B cell (primary cell): ENCODE results near the gene SAT1. TPM values are rescaled to one million over a fixed set of nuclear protein-coding genes. Genes with fewer than 3 reads are reported as not detected.

Experiments used
- ATAC-seq: fragments of 200-7000 bp; cut with Tn5 transposase; one replicate; pipeline ENCODE4 v1.10.0; 2021; ENCODE audit warnings: low read depth, mild to moderate bottlenecking, moderate number of reproducible peaks, moderate library complexity
- CTCF ChIA-PET: fragments of 350-600 bp; sonication (Branson Sonifier 250); formaldehyde crosslinking; loops from one replicate; lab custom pipeline; 2021; ENCODE audit warnings: antibody characterized with exemption, inconsistent platforms; lab: Charles Lee
- POLR2A ChIA-PET: fragments of 350-600 bp; sonication (Branson Sonifier 250); formaldehyde crosslinking; loops from one replicate; lab custom pipeline; 2021; ENCODE audit warnings: antibody characterized with exemption; lab: Charles Lee
- DNase-seq: peaks from one replicate; pipeline ENCODE4 v3.0.0; 2013
- H2AFZ ChIP-seq: 2 replicates; pipeline ENCODE4 v1.6.1; 2012; ENCODE audit warnings: mild to moderate bottlenecking, low read depth, low read length; ENCODE audit not compliant: insufficient read depth, poor library complexity, severe bottlenecking
- H3K27ac ChIP-seq, 2 donors: 1 replicate in 1 of 2; 2 replicates in 1 of 2; pipeline ENCODE4 v1.5.1; 2012 to 2013; ENCODE audit warnings: low read length in 2 of 2, mild to moderate bottlenecking in 2 of 2, moderate library complexity in 1 of 2
- H3K27me3 ChIP-seq, 4 experiments: fragments of 200-600 bp in 1 of 4; sonication (generic) in 1 of 4; replicated peaks in 1 of 4; 1 replicate in 2 of 4; 2 replicates in 2 of 4; pipeline versions ENCODE4 v1.6.1 to v1.7.0; 2013 to 2016; ENCODE audit warnings: low read length in 3 of 4, mild to moderate bottlenecking in 2 of 4, mixed read lengths in 1 of 4, moderate library complexity in 1 of 4; ENCODE audit not compliant: insufficient read depth in 4 of 4, control insufficient read depth in 3 of 4; ENCODE audit errors: control extremely low read depth in 1 of 4
- H3K36me3 ChIP-seq, 2 experiments: replicated peaks in 1 of 2; 1 replicate in 1 of 2; 2 replicates in 1 of 2; pipeline versions ENCODE4 v1.6.1 to v1.7.1; 2013; ENCODE audit warnings: low read length in 1 of 2; ENCODE audit not compliant: insufficient read depth in 2 of 2, control insufficient read depth in 1 of 2; ENCODE audit errors: control extremely low read depth in 1 of 2, extremely low read depth in 1 of 2
- H3K4me1 ChIP-seq, 2 donors: fragments of 200-600 bp in 1 of 2; sonication (generic) in 1 of 2; 1 replicate in 1 of 2; 2 replicates in 1 of 2; pipeline versions ENCODE4 v1.5.1 to v1.6.1; 2013 to 2017; ENCODE audit warnings: low read length in 2 of 2; ENCODE audit not compliant: control insufficient read depth in 2 of 2, insufficient read depth in 2 of 2
- H3K4me2 ChIP-seq: replicated peaks from 2 replicates; pipeline ENCODE3; 2012; ENCODE audit warnings: mild to moderate bottlenecking, low read depth, low read length; ENCODE audit not compliant: poor library complexity, severe bottlenecking
- H3K4me3 ChIP-seq, 5 experiments: fragments of 200-600 bp in 1 of 5; sonication (generic) in 1 of 5; 1 replicate in 3 of 5; 2 replicates in 2 of 5; pipeline versions ENCODE4 v1.5.1 to v1.7.0; 2011 to 2016; ENCODE audit warnings: low read length in 4 of 5, mild to moderate bottlenecking in 4 of 5, low read depth in 2 of 5, control low read depth in 1 of 5, moderate library complexity in 1 of 5; ENCODE audit not compliant: insufficient read depth in 1 of 5; ENCODE audit errors: control extremely low read depth in 1 of 5, extremely low read depth in 1 of 5
- H3K79me2 ChIP-seq: fragments of 200-600 bp; sonication (generic); one replicate; pipeline ENCODE4 v1.6.0; 2016; ENCODE audit warnings: low read length; ENCODE audit not compliant: control insufficient read depth, insufficient read depth
- H3K9ac ChIP-seq: fragments of 200-600 bp; sonication (generic); 2 replicates; pipeline ENCODE4 v1.6.1; 2017; ENCODE audit warnings: mild to moderate bottlenecking, low read length, moderate library complexity
- H3K9me3 ChIP-seq, 3 donors: one replicate each; pipeline versions ENCODE4 v1.6.1 to v1.7.1; 2013; ENCODE audit warnings: low read length in 2 of 3; ENCODE audit not compliant: control insufficient read depth in 2 of 3, insufficient read depth in 1 of 3; ENCODE audit errors: control extremely low read depth in 1 of 3
- H4K20me1 ChIP-seq: 2 replicates; pipeline ENCODE4 v1.6.0; 2012; ENCODE audit warnings: mild to moderate bottlenecking, low read length; ENCODE audit not compliant: insufficient read depth, control insufficient read depth, poor library complexity, severe bottlenecking
- H3K27ac Mint-ChIP-seq: one replicate; pipeline ENCODE4 v1.8.0; 2021; ENCODE audit warnings: mixed read lengths
- H3K27me3 Mint-ChIP-seq: one replicate; pipeline ENCODE4 v1.8.0; 2021; ENCODE audit warnings: mixed read lengths
- H3K4me1 Mint-ChIP-seq: one replicate; pipeline ENCODE4 v1.8.0; 2021; ENCODE audit warnings: mixed read lengths
- H3K4me3 Mint-ChIP-seq: one replicate; pipeline ENCODE4 v1.8.0; 2021; ENCODE audit warnings: mixed read lengths
- H3K9me3 Mint-ChIP-seq: one replicate; pipeline ENCODE4 v1.8.0; 2022; ENCODE audit warnings: mixed read lengths; ENCODE audit not compliant: insufficient read depth
- EZH2 ChIP-seq: IDR thresholded peaks from 2 replicates; pipeline ENCODE4 v1.6.1; 2012; ENCODE audit warnings: borderline replicate concordance, low read depth, mild to moderate bottlenecking, moderate library complexity, low read length; ENCODE audit not compliant: insufficient read depth, poor library complexity, severe bottlenecking
- WGBS: methylation state at CpG from one replicate; pipeline ENCODE4 v1.1.5; 2013; ENCODE audit warnings: missing lambda C conversion rate; ENCODE audit not compliant: insufficient coverage; 5-methylcytosine and 5-hydroxymethylcytosine counted together
- intact Hi-C: fragments of 100-400 bp; cut with micrococcal nuclease; formaldehyde crosslinking; loops from one replicate; pipeline ENCODE4 v1.10.0; 2022
- polyA plus RNA-seq: library from polyadenylated mRNA; depleted of rRNA; stranded (reverse); fragments of >200 nt; gene quantifications from 2 replicates; pipeline ENCODE4 v1.2.3, GENCODE V29; 2012
- total RNA-seq, 2 donors: library from RNA; stranded (reverse); fragments of 120-200 nt in 1 of 2; gene quantifications; 1 replicate in 1 of 2; 2 replicates in 1 of 2; pipeline versions ENCODE4 v1.2.3 to v1.2.4, GENCODE V29; 2013 to 2022
- TF ChIP-seq, protein P1 (sequence below): fragments of 200-600 bp; IDR thresholded peaks from one replicate; pipeline ENCODE4 v1.8.0; 2022; ENCODE audit warnings: antibody characterized with exemption, mild to moderate bottlenecking

SAT1 gene
- total and polyA plus RNA-seq, 2 donors (not counting 1 experiment from before 2014, with no cell fraction given): 172 to 479 TPM

DNA sequence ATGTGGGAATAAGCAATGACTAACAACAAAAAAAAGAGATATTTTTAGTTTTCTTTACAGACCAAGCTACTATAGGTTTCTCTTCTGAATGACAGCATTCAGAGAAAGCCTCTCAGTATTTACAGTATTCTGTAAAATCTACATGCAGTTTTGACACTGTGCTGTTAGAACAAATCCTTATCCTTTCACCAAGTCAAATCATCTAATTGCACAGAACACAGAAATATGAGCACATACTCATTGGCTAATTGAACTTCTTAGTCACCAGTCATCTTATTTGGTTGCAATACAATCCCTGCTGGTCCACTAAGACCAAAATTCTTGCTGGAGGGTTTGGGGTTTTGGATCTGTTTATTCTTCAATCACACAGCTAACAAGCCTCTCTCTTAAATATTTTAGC lies 45.6 kb upstream of the SAT1 start:
- peaks cover 37% of the 10 kb centered on the region for H3K79me2 ChIP-seq
- intact Hi-C loops: no loop called here
- H3K27ac Mint-ChIP-seq: no peak overlapping the region

DNA sequence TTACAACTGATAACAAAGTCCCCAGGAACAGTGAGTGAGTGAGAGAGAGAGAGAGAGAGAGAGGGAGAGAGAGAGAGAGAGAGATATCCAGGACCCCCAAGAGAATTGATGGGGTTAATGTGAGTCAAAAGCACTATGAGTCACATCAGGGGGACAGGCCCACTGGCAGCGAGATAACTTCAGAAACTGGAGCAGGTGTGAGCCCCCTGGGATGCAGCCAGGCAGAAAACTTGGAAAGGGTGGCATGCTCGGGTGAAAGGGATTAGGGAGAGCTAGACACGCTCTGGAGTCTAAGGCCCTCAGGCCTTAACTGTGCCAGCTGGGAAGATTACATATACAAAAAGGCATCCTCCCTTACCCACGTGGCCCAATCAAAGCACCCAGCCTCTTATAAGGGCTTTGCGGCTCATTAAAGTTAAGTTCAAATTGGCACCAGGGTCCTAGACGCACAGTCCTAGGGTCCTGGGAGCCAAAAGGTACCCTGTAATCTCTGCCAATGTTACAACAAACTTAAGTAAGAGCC lies 40.7 kb upstream of the SAT1 start:
- Histone ChIP-seq H3K27ac (peak overlapping the region; percentile 86 to 87), H2AFZ (peak overlapping the region; percentile 72), H4K20me1 (no peaks in the 10 kb centered on the region), H3K9me3 (no peaks in the 10 kb centered on the region), H3K27me3 (no peaks in the 10 kb centered on the region), H3K79me2 (peaks cover 44% of the 10 kb centered on the region), H3K4me1 (peaks cover 3 to 12% of the 10 kb centered on the region in 2 donors), H3K36me3 (no peaks in the 10 kb centered on the region), H3K9ac (peak overlapping the region; percentile 88), H3K4me3 (peak overlapping the region; percentile 36 to 80 (median 75)), H3K4me2 (peak overlapping the region; percentile 76)
- intact Hi-C loops: loop anchor here (2.0 to 10.0 kb wide), 4 partner anchors 39 to 310 kb away; partner anchors contain the start of genes EIF2S3 and KLHL15
- Mint-ChIP-seq H3K4me1 (peaks cover 31% of the 10 kb centered on the region), H3K27ac (peak overlapping the region; percentile 90), H3K9me3 (no peaks in the 10 kb centered on the region), H3K27me3 (no peaks in the 10 kb centered on the region), H3K4me3 (peak overlapping the region; percentile 91)
- POLR2A ChIA-PET: interaction anchor here (0.7 to 1.7 kb wide), 2 partner anchors 41 to 312 kb away, joined by 4 to 9 read pairs; partner anchors contain the start of genes EIF2S3 and SAT1
- no peak for DNase-seq
- WGBS: 22% methylated on average over 1 of the region's 6 CpGs
- no peak for ATAC-seq
- no peak for TF ChIP-seq EZH2
- CTCF ChIA-PET: interaction anchor here (1.0 to 1.4 kb wide), 3 partner anchors 15 to 160 kb away, joined by 3 to 8 read pairs (median 3); partner anchors contain the start of gene SAT1

More for the DNA sequence above, 45.6 kb upstream of the SAT1 start:
- POLR2A ChIA-PET: no interaction called here
- Histone ChIP-seq H3K4me2 (no peak overlapping the region), H3K9ac (no peak overlapping the region), H3K4me3 (no peak overlapping the region), H3K27ac (no peak overlapping the region), H3K9me3 (no peaks in the 10 kb centered on the region), H3K36me3 (no peaks in the 10 kb centered on the region), H3K4me1 (peaks cover 8 to 12% of the 10 kb centered on the region in 2 donors), H2AFZ (no peak overlapping the region), H3K27me3 (no peaks in the 10 kb centered on the region), H4K20me1 (no peaks in the 10 kb centered on the region)
- DNase-seq: no peak
- Mint-ChIP-seq H3K4me3 (no peak overlapping the region), H3K4me1 (peaks cover 24% of the 10 kb centered on the region), H3K9me3 (no peaks in the 10 kb centered on the region), H3K27me3 (no peaks in the 10 kb centered on the region)
- ATAC-seq: no peak
- CTCF ChIA-PET: no interaction called here
- TF ChIP-seq, protein P1, sequence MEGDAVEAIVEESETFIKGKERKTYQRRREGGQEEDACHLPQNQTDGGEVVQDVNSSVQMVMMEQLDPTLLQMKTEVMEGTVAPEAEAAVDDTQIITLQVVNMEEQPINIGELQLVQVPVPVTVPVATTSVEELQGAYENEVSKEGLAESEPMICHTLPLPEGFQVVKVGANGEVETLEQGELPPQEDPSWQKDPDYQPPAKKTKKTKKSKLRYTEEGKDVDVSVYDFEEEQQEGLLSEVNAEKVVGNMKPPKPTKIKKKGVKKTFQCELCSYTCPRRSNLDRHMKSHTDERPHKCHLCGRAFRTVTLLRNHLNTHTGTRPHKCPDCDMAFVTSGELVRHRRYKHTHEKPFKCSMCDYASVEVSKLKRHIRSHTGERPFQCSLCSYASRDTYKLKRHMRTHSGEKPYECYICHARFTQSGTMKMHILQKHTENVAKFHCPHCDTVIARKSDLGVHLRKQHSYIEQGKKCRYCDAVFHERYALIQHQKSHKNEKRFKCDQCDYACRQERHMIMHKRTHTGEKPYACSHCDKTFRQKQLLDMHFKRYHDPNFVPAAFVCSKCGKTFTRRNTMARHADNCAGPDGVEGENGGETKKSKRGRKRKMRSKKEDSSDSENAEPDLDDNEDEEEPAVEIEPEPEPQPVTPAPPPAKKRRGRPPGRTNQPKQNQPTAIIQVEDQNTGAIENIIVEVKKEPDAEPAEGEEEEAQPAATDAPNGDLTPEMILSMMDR: no peak
- TF ChIP-seq EZH2: no peak
